ENCODE measurements around the gene CCR5AS.

Gene CCR5AS

GRCh38 chr3:46316206-46316605 lies 90.7 kb downstream of the CCR5AS start (continued):
- TF ChIP-seq ZNF462 (CRISPR knock-in tag; IDR thresholded peaks at IDR 0.05) (no peak), POLR2AphosphoS5 (IDR thresholded peaks at IDR 0.05; ENCODE audit: low read depth) (no peak), ZNF114 (CRISPR knock-in tag; IDR thresholded peaks at IDR 0.05) (no peak), ZNF331 (CRISPR knock-in tag; IDR thresholded peaks at IDR 0.05; ENCODE audit: low read depth) (no peak)

- H3K4me1 Mint-ChIP-seq: peaks cover 7% of the 10 kb centered on the region; the same call in 2 of the 3 replicates
- H3K36me3 Mint-ChIP-seq (ENCODE audit: low read depth): no peaks in the 10 kb centered on the region
- no peak for DNase-seq (ENCODE audit: low spot score)
- no peak overlapping the region for H3K27ac Mint-ChIP-seq
- no peak overlapping the region for H3K4me2 ChIP-seq
- no peaks in the 10 kb centered on the region for H3K27me3 Mint-ChIP-seq (ENCODE audit: insufficient read depth, low read depth, poor library complexity)
- no peak overlapping the region for H3K27ac ChIP-seq (ENCODE audit: low read depth)
- H3K9me3 Mint-ChIP-seq: peaks cover 9% of the 10 kb centered on the region; the same call in 2 of the 3 replicates
- H3K4me3 ChIP-seq: no peak overlapping the region
- H3K36me3 ChIP-seq (ENCODE audit: insufficient read depth): no peaks in the 10 kb centered on the region
- no peak for ATAC-seq
- H3K4me1 ChIP-seq (ENCODE audit: insufficient read depth): peaks cover 5% of the 10 kb centered on the region
- H4K20me1 ChIP-seq (replicated peaks; ENCODE audit: insufficient read depth): no peaks in the 10 kb centered on the region
- H3F3A ChIP-seq (replicated peaks; ENCODE audit: low read depth): no peaks in the 10 kb centered on the region
- no peaks in the 10 kb centered on the region for H3K79me2 ChIP-seq (replicated peaks; ENCODE audit: insufficient read depth)
- H2AFZ ChIP-seq: no peak overlapping the region
- no peaks in the 10 kb centered on the region for H3K27me3 ChIP-seq (ENCODE audit: insufficient read depth)
- H3K9me2 ChIP-seq (ENCODE audit: insufficient read depth): peaks cover 11% of the 10 kb centered on the region
- no peak overlapping the region for H3K4me3 Mint-ChIP-seq
- TF ChIP-seq EZH2phosphoT487 (IDR thresholded peaks at IDR 0.05; ENCODE audit: unreplicated experiment) (no peak), NANOG (IDR thresholded peaks at IDR 0.05; ENCODE audit: borderline replicate concordance) (no peak), JUNB (IDR thresholded peaks at IDR 0.05; ENCODE audit: unreplicated experiment) (no peak), CREB1 (CRISPR knock-in tag; IDR thresholded peaks at IDR 0.05; ENCODE audit: low read depth) (no peak), POLR2AphosphoS5 (IDR thresholded peaks at IDR 0.05; ENCODE audit: low read depth) (no peak), ZNF114 (CRISPR knock-in tag; IDR thresholded peaks at IDR 0.05) (no peak), ETS1 (IDR thresholded peaks at IDR 0.05) (no peak), ZNF462 (CRISPR knock-in tag; IDR thresholded peaks at IDR 0.05) (no peak), STAT1 (IDR thresholded peaks at IDR 0.05; ENCODE audit: unreplicated experiment) (no peak)
Measured at GRCh38 chr3:46314517-46314916, 92.3 kb downstream of the CCR5AS start.

Data from GM23338 (cell line).